Uterus (tissue), 4 donors: ENCODE data around the gene PARP6. TPM values are rescaled to one million over a fixed set of nuclear protein-coding genes. Genes with fewer than 3 reads are reported as not detected.
A peak's percentile ranks its signal among the peaks of the same experiment; 100 is the strongest.

Experiments used
- DNase-seq, 2 donors: peaks; one replicate each; pipeline ENCODE4 v3.0.0-alpha.2; 2019 to 2020
- H3K27ac ChIP-seq, 2 donors: fragments of 200-600 bp; sonication (generic); 1 replicate in 1 of 2; 2 replicates in 1 of 2; pipeline ENCODE4 v1.5.1; 2016 to 2018
- H3K27me3 ChIP-seq, 2 donors: fragments of 200-600 bp; sonication (generic); one replicate each; pipeline ENCODE4 v1.5.1; 2018 to 2019; ENCODE audit warnings: control low read depth in 1 of 2
- H3K36me3 ChIP-seq, 2 donors: fragments of 200-600 bp; sonication (generic); one replicate each; pipeline ENCODE4 v1.5.1; 2019; ENCODE audit warnings: control low read depth in 1 of 2
- H3K4me1 ChIP-seq, 2 donors: fragments of 200-600 bp; sonication (generic); one replicate each; pipeline ENCODE4 v1.5.1; 2018 to 2019; ENCODE audit warnings: control low read depth in 1 of 2
- H3K4me3 ChIP-seq, 2 donors: fragments of 200-600 bp; sonication (generic); 1 replicate in 1 of 2; 2 replicates in 1 of 2; pipeline ENCODE4 v1.5.1; 2018 to 2019; ENCODE audit warnings: mild to moderate bottlenecking in 1 of 2
- H3K9me3 ChIP-seq, 2 donors: fragments of 200-600 bp; sonication (generic); one replicate each; pipeline ENCODE4 v1.5.1; 2019; ENCODE audit warnings: control low read depth in 1 of 2
- POLR2A ChIP-seq, 2 donors: fragments of 450-650 bp; IDR thresholded peaks; one replicate each; pipeline ENCODE4 v1.6.1; 2016; ENCODE audit warnings: antibody characterized with exemption in 2 of 2, mild to moderate bottlenecking in 1 of 2, moderate library complexity in 1 of 2
- intact Hi-C: fragments of 100-400 bp; cut with DNase I; formaldehyde crosslinking; loops from one replicate; pipeline ENCODE4 v1.15.1; 2023; ENCODE audit warnings: low total_unique reads
- total RNA-seq, 4 donors: library from RNA; depleted of rRNA in 3 of 4; stranded (reverse); fragments of >200 nt in 3 of 4; gene quantifications; one replicate each; pipeline versions ENCODE4 v1.1.0 to v1.2.4, GENCODE V29; 2014 to 2023
- TF ChIP-seq, protein P1 (sequence below), 4 experiments: fragments of 200-600 bp in 2 of 4; fragments of 450-650 bp in 2 of 4; sonication (generic) in 2 of 4; IDR thresholded peaks; one replicate each; pipeline ENCODE4 v1.5.1; 2016 to 2019; ENCODE audit warnings: antibody characterized with exemption in 4 of 4, mild to moderate bottlenecking in 2 of 4, moderate library complexity in 1 of 4
- donor health status: DM: yes; HTN: yes; CAD: no.

PARP6 gene
- total RNA-seq, 4 donors from 2014 or later = 32.1 to 111 (median 55.6) TPM

DNA sequence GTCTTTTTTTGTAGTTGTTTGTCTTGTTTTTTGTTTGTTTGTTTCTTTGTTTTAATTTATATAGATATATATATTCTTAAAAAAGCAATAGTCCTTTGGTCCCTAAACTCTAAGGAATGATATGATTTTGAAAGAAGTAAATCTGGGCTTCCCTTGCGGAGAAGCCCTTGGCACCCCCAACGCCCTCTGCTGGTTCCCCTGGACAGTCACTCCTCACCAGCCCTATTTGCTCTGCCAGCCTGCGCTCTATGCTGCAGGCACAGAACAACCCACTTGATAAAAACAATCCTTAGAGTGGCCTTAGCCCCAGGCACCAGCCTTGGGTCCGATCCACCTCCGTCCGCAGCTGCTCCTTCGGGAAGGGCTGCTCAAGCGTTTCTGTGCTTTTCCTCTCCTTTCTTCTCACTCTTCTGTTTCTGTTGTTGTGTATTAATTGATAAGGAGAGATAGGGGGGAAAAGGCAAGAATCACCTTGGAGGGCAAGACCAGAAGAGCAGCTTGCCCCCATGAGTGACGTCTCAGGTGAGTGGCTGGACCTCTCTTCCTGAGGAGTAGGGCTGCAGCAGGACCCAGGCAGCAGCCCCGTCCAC lies 13.7 kb upstream of the PARP6 start:
- intact Hi-C loops = no loop called here
- TF ChIP-seq, protein P1, sequence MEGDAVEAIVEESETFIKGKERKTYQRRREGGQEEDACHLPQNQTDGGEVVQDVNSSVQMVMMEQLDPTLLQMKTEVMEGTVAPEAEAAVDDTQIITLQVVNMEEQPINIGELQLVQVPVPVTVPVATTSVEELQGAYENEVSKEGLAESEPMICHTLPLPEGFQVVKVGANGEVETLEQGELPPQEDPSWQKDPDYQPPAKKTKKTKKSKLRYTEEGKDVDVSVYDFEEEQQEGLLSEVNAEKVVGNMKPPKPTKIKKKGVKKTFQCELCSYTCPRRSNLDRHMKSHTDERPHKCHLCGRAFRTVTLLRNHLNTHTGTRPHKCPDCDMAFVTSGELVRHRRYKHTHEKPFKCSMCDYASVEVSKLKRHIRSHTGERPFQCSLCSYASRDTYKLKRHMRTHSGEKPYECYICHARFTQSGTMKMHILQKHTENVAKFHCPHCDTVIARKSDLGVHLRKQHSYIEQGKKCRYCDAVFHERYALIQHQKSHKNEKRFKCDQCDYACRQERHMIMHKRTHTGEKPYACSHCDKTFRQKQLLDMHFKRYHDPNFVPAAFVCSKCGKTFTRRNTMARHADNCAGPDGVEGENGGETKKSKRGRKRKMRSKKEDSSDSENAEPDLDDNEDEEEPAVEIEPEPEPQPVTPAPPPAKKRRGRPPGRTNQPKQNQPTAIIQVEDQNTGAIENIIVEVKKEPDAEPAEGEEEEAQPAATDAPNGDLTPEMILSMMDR (IDR thresholded peaks at IDR 0.05) = peak; percentile 16 to 42 (median 27)
- TF ChIP-seq POLR2A (IDR thresholded peaks at IDR 0.05) = no peak
- Histone ChIP-seq H3K4me3 (no peak overlapping the region), H3K9me3 (no peaks in the 10 kb centered on the region), H3K36me3 (no peaks in the 10 kb centered on the region), H3K27ac (no peak overlapping the region), H3K4me1 (no peaks in the 10 kb centered on the region), H3K27me3 (no peaks in the 10 kb centered on the region)
- no peak for DNase-seq

GRCh38 chr15:72285402-72285801 lies 13.0 kb upstream of the PARP6 start:
- intact Hi-C loops = no loop called here
- no peak for TF ChIP-seq POLR2A (IDR thresholded peaks at IDR 0.05)
- TF ChIP-seq, protein P1 (IDR thresholded peaks at IDR 0.05) = no peak
- no peak for DNase-seq
- Histone ChIP-seq H3K4me1 (no peaks in the 10 kb centered on the region), H3K27ac (no peak overlapping the region), H3K4me3 (no peak overlapping the region), H3K27me3 (no peaks in the 10 kb centered on the region), H3K9me3 (no peaks in the 10 kb centered on the region), H3K36me3 (no peaks in the 10 kb centered on the region)

DNA sequence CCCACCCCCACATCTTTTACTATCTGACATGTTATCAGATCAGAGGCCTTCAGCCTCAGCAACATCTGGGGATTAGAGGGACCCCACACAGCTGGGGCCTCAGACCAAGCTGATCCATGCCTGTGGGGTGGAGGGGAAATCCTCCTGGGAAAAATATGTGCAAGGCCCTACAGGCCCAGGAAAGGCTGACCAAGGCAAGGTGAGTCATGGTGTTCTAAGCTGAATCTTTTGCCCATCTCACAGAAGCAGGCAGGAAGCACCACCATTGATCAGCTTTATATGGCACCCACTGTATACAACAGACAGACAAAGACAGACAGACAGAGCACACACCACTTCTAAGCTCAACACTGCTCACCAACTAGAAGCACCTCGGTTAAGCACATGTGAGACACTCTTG lies 12.4 kb upstream of the PARP6 start:
- no peaks in the 10 kb centered on the region for H3K27me3 ChIP-seq
- TF ChIP-seq, protein P1 (IDR thresholded peaks at IDR 0.05) = no peak
- no peak for TF ChIP-seq POLR2A (IDR thresholded peaks at IDR 0.05)
- intact Hi-C loops = no loop called here

DNA sequence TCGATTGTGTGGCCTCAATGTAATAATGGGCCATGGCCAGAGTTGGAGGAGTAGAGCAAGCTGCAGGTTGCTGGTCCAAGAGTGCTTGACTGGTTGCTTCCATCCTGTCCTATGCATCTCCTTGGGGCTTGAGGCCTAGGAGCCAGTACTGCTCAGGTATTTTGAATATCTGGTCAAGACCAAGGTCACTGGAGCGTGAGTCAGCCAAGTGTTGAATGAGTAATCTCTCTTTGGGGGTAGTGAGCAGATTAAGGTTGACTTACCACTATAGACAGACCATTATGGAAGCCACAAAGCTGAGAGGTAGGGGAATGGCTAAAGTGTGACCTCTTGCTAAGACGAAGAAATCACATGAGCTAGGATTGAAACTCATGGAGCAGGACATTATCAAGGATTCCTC lies 9.4 kb upstream of the PARP6 start:
- H3K9me3 ChIP-seq = no peaks in the 10 kb centered on the region
- TF ChIP-seq, protein P1 (IDR thresholded peaks at IDR 0.05) = no peak
- TF ChIP-seq POLR2A (IDR thresholded peaks at IDR 0.05) = no peak
- no peak overlapping the region for H3K27ac ChIP-seq
- DNase-seq = no peak
- no peak overlapping the region for H3K4me3 ChIP-seq
- intact Hi-C loops = no loop called here
- H3K27me3 ChIP-seq = no peaks in the 10 kb centered on the region
- H3K4me1 ChIP-seq = no peaks in the 10 kb centered on the region
- no peaks in the 10 kb centered on the region for H3K36me3 ChIP-seq

More for the DNA sequence above, 12.4 kb upstream of the PARP6 start:
- H3K9me3 ChIP-seq = no peaks in the 10 kb centered on the region
- no peaks in the 10 kb centered on the region for H3K4me1 ChIP-seq
- no peak overlapping the region for H3K4me3 ChIP-seq
- H3K36me3 ChIP-seq = no peaks in the 10 kb centered on the region
- no peak for DNase-seq
- no peak overlapping the region for H3K27ac ChIP-seq

DNA sequence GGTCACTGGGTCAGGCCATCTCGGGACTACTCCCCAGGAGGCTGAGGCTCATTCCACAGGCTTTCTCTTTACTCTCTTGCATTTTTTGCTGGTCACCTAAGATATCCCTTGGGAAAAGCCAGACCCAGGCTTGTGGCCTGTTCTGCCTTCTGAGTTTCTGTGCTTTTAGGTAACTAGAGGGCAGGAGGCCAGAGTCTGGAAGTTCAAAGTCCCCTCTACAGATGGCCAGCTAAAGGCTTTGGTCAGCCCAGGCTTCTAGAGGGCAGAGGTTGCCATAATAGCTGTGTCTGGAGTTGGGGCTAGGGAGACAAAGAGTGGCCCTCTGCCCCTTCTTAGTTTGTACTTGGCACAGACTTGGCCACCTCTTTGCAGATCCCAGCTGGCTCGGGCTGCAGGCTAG lies 8.4 kb upstream of the PARP6 start:
- intact Hi-C loops = no loop called here
- Histone ChIP-seq H3K9me3 (no peaks in the 10 kb centered on the region), H3K27me3 (no peaks in the 10 kb centered on the region), H3K4me3 (no peak overlapping the region), H3K4me1 (no peaks in the 10 kb centered on the region), H3K36me3 (no peaks in the 10 kb centered on the region), H3K27ac (no peak overlapping the region)
- DNase-seq = no peak
- TF ChIP-seq POLR2A (IDR thresholded peaks at IDR 0.05) = no peak
- TF ChIP-seq, protein P1 (IDR thresholded peaks at IDR 0.05) = no peak
